Activated T-helper 2 cell treated with anti-CD3 and anti-CD28 coated beads, Interferon-gamma antibody, Interleukin-2, Interleukin-4, amounts not matched to agents 10 μg/mL and 5 μg/mL and 100 μg/mL, durations not matched to agents 14 hours and 24 hours and 36 hours (primary cell): ENCODE results near the gene PNRC2. TPM values are rescaled to one million over a fixed set of nuclear protein-coding genes. Genes with fewer than 3 reads are reported as not detected.
A peak's percentile ranks its signal among the peaks of the same experiment; 100 is the strongest.

Source experiments
- DNase-seq: peaks from one replicate; pipeline ENCODE4 v3.0.0; 2021; ENCODE audit warnings: low spot score
- H3K27ac Mint-ChIP-seq: one replicate; pipeline ENCODE4 v1.8.0; 2021; ENCODE audit warnings: mixed read lengths
- H3K27me3 Mint-ChIP-seq: one replicate; pipeline ENCODE4 v1.8.0; 2021; ENCODE audit warnings: low read depth, mixed read lengths
- H3K36me3 Mint-ChIP-seq: one replicate; pipeline ENCODE4 v1.8.0; 2021; ENCODE audit warnings: low read depth, mixed read lengths
- H3K4me1 Mint-ChIP-seq: one replicate; pipeline ENCODE4 v1.8.0; 2021; ENCODE audit warnings: low read depth, mixed read lengths
- H3K4me3 Mint-ChIP-seq: one replicate; pipeline ENCODE4 v1.8.0; 2021; ENCODE audit warnings: low read depth, mild to moderate bottlenecking, moderate library complexity, mixed read lengths
- H3K9me3 Mint-ChIP-seq: one replicate; pipeline ENCODE4 v1.8.0; 2021; ENCODE audit warnings: mixed read lengths
- intact Hi-C: fragments of 100-400 bp; cut with micrococcal nuclease; formaldehyde crosslinking; loops from one replicate; pipeline ENCODE4 v1.15.1; 2023
- total RNA-seq: library from RNA; stranded (reverse); gene quantifications from 2 replicates; pipeline ENCODE4 v1.2.3, GENCODE V29; 2022

The PNRC2 gene
- total RNA-seq, 1 donor from 2014 or later = 111 TPM

GRCh38 chr1:23960291-23961020 lies 828 bp downstream of the PNRC2 start:
- peaks cover 47% of the 10 kb centered on the region for H3K36me3 Mint-ChIP-seq
- H3K27ac Mint-ChIP-seq = peak overlapping the region; percentile 100
- intact Hi-C loops = no loop called here

GRCh38 chr1:23963617-23964234 lies 4.1 kb downstream of the PNRC2 start:
- no peak overlapping the region for H3K4me3 Mint-ChIP-seq
- H3K9me3 Mint-ChIP-seq = no peaks in the 10 kb centered on the region
- peak overlapping the region; percentile 60 for H3K27ac Mint-ChIP-seq
- peaks cover 73% of the 10 kb centered on the region for H3K36me3 Mint-ChIP-seq
- H3K4me1 Mint-ChIP-seq = peaks cover 64% of the 10 kb centered on the region
- intact Hi-C loops = no loop called here
- DNase-seq = no peak
- no peaks in the 10 kb centered on the region for H3K27me3 Mint-ChIP-seq

More at GRCh38 chr1:23960291-23961020, 828 bp downstream of the PNRC2 start:
- no peaks in the 10 kb centered on the region for H3K9me3 Mint-ChIP-seq
- H3K4me3 Mint-ChIP-seq = peak overlapping the region; percentile 99
- peaks cover 56% of the 10 kb centered on the region for H3K4me1 Mint-ChIP-seq
- H3K27me3 Mint-ChIP-seq = no peaks in the 10 kb centered on the region
- DNase-seq = no peak

GRCh38 chr1:23964235-23964668 lies 4.6 kb downstream of the PNRC2 start:
- peaks cover 62% of the 10 kb centered on the region for H3K4me1 Mint-ChIP-seq
- DNase-seq = no peak
- peaks cover 77% of the 10 kb centered on the region for H3K36me3 Mint-ChIP-seq
- no peaks in the 10 kb centered on the region for H3K27me3 Mint-ChIP-seq
- intact Hi-C loops = no loop called here
- H3K4me3 Mint-ChIP-seq = no peak overlapping the region
- peak overlapping the region; percentile 76 for H3K27ac Mint-ChIP-seq
- H3K9me3 Mint-ChIP-seq = no peaks in the 10 kb centered on the region

- peaks cover 79% of the 10 kb centered on the region for H3K36me3 Mint-ChIP-seq
These were observed 5.4 kb downstream of the PNRC2 start for GRCh38 chr1:23964790-23965740.

GRCh38 chr1:23966973-23967493 lies 7.4 kb downstream of the PNRC2 start:
- H3K36me3 Mint-ChIP-seq = peaks cover 76% of the 10 kb centered on the region
- no peak for DNase-seq
- H3K9me3 Mint-ChIP-seq = no peaks in the 10 kb centered on the region
- intact Hi-C loops = no loop called here
- H3K27ac Mint-ChIP-seq = no peak overlapping the region
- no peaks in the 10 kb centered on the region for H3K27me3 Mint-ChIP-seq
- peaks cover 60% of the 10 kb centered on the region for H3K4me1 Mint-ChIP-seq
- H3K4me3 Mint-ChIP-seq = no peak overlapping the region

More at GRCh38 chr1:23964790-23965740, 5.4 kb downstream of the PNRC2 start:
- Mint-ChIP-seq H3K27ac (peak overlapping the region; percentile 76), H3K9me3 (no peaks in the 10 kb centered on the region), H3K4me3 (no peak overlapping the region), H3K4me1 (peaks cover 66% of the 10 kb centered on the region), H3K27me3 (no peaks in the 10 kb centered on the region)
- DNase-seq = no peak
- intact Hi-C loops = no loop called here

GRCh38 chr1:23967871-23968270 lies 8.2 kb downstream of the PNRC2 start:
- intact Hi-C loops = no loop called here
- Mint-ChIP-seq H3K36me3 (peaks cover 78% of the 10 kb centered on the region), H3K27me3 (no peaks in the 10 kb centered on the region), H3K4me3 (no peak overlapping the region), H3K27ac (no peak overlapping the region), H3K9me3 (no peaks in the 10 kb centered on the region), H3K4me1 (peaks cover 55% of the 10 kb centered on the region)
- no peak for DNase-seq

- DNase-seq = no peak
- Mint-ChIP-seq H3K4me3 (peak overlapping the region; percentile 69), H3K36me3 (peaks cover 72% of the 10 kb centered on the region), H3K27ac (peak overlapping the region; percentile 46), H3K9me3 (no peaks in the 10 kb centered on the region), H3K27me3 (no peaks in the 10 kb centered on the region), H3K4me1 (peaks cover 37% of the 10 kb centered on the region)
- intact Hi-C loops = loop anchor here (10.0 kb wide), 2 partner anchors 173 to 667 kb away; partner anchors contain the start of genes GALE and SRRM1
These were observed 17.7 kb downstream of the PNRC2 start for GRCh38 chr1:23977187-23977853.

- Mint-ChIP-seq H3K36me3 (peaks cover 68% of the 10 kb centered on the region), H3K27ac (peak overlapping the region; percentile 74), H3K27me3 (no peaks in the 10 kb centered on the region), H3K4me3 (peak overlapping the region; percentile 95), H3K4me1 (peaks cover 39% of the 10 kb centered on the region), H3K9me3 (no peaks in the 10 kb centered on the region)
- intact Hi-C loops = loop anchor here (10.0 kb wide), 2 partner anchors 173 to 667 kb away; partner anchors contain the start of genes GALE and SRRM1
- no peak for DNase-seq
These were observed 18.2 kb downstream of the PNRC2 start for GRCh38 chr1:23977854-23978191.

GRCh38 chr1:23978805-23979204 lies 19.2 kb downstream of the PNRC2 start:
- H3K4me3 Mint-ChIP-seq = peak overlapping the region; percentile 95
- peak overlapping the region; percentile 93 for H3K27ac Mint-ChIP-seq
- no peaks in the 10 kb centered on the region for H3K9me3 Mint-ChIP-seq
- H3K27me3 Mint-ChIP-seq = no peaks in the 10 kb centered on the region
- H3K36me3 Mint-ChIP-seq = peaks cover 58% of the 10 kb centered on the region
- H3K4me1 Mint-ChIP-seq = peaks cover 39% of the 10 kb centered on the region
- DNase-seq = no peak
- intact Hi-C loops = loop anchor here (10.0 kb wide), 2 partner anchors 174 to 666 kb away; partner anchors contain the start of genes GALE and SRRM1

- peak overlapping the region; percentile 93 for H3K27ac Mint-ChIP-seq
- H3K4me1 Mint-ChIP-seq = peaks cover 39% of the 10 kb centered on the region
- no peak for DNase-seq
- H3K27me3 Mint-ChIP-seq = no peaks in the 10 kb centered on the region
- no peaks in the 10 kb centered on the region for H3K9me3 Mint-ChIP-seq
- H3K4me3 Mint-ChIP-seq = peak overlapping the region; percentile 95
- intact Hi-C loops = loop anchor here (10.0 kb wide), 2 partner anchors 175 to 665 kb away; partner anchors contain the start of genes GALE and SRRM1
- peaks cover 52% of the 10 kb centered on the region for H3K36me3 Mint-ChIP-seq
These were observed 19.8 kb downstream of the PNRC2 start for GRCh38 chr1:23979387-23979880.

- Mint-ChIP-seq H3K27ac (peak within 1 kb of the TSS; percentile 98), H3K27me3 (no peaks in the 10 kb centered on the region), H3K36me3 (peaks cover 45% of the 10 kb centered on the region), H3K4me3 (peak within 1 kb of the TSS; percentile 95), H3K9me3 (no peaks in the 10 kb centered on the region), H3K4me1 (peaks cover 36% of the 10 kb centered on the region)
- intact Hi-C loops = loop anchor here (1.0 to 10.0 kb wide), 3 partner anchors 21 to 665 kb away; partner anchors contain the start of genes GALE, PNRC2 and SRRM1
- peak; percentile 99 for DNase-seq
These were observed 20.5 kb downstream of the PNRC2 start, which contains the start of gene SRSF10 for GRCh38 chr1:23979881-23980727. Gene SRSF10 (minus strand): TSS chr1:23980327. CDS start chr1:23980255, 72 bp downstream.
